ENCODE measurements around the gene CGB2. TPM values are rescaled to one million over a fixed set of nuclear protein-coding genes. Genes with fewer than 3 reads are reported as not detected.

Gene CGB2
- total RNA-seq, 4 donors from 2014 or later = not detected

DNA sequence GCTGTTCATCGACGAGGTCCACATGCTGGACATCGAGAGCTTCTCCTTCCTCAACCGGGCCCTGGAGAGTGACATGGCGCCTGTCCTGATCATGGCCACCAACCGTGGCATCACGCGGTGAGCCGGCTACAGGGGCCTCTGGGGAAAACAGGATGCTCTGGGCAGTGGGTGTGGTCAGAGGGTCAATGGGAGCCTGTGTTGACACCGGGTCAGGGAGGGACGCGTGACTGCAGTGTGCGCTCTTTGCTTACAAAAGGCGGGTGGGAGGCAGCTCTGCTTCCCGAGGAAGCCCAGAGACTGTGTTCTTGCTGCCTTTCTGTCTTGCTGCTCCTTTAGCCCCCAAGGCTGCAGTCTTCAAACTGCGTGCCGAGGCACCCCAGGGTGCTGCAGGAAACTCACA lies 20.5 kb upstream of the CGB2 start:
- intact Hi-C loops (cut with DNase I; ENCODE audit: low total_unique reads) = no loop called here
- TF ChIP-seq, protein P1, sequence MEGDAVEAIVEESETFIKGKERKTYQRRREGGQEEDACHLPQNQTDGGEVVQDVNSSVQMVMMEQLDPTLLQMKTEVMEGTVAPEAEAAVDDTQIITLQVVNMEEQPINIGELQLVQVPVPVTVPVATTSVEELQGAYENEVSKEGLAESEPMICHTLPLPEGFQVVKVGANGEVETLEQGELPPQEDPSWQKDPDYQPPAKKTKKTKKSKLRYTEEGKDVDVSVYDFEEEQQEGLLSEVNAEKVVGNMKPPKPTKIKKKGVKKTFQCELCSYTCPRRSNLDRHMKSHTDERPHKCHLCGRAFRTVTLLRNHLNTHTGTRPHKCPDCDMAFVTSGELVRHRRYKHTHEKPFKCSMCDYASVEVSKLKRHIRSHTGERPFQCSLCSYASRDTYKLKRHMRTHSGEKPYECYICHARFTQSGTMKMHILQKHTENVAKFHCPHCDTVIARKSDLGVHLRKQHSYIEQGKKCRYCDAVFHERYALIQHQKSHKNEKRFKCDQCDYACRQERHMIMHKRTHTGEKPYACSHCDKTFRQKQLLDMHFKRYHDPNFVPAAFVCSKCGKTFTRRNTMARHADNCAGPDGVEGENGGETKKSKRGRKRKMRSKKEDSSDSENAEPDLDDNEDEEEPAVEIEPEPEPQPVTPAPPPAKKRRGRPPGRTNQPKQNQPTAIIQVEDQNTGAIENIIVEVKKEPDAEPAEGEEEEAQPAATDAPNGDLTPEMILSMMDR (IDR thresholded peaks at IDR 0.05 in 4 of 5, conservative IDR thresholded peaks at IDR 0.05 in 1 of 5) = no peak
- TF ChIP-seq POLR2A (IDR thresholded peaks at IDR 0.05) = no peak

DNA sequence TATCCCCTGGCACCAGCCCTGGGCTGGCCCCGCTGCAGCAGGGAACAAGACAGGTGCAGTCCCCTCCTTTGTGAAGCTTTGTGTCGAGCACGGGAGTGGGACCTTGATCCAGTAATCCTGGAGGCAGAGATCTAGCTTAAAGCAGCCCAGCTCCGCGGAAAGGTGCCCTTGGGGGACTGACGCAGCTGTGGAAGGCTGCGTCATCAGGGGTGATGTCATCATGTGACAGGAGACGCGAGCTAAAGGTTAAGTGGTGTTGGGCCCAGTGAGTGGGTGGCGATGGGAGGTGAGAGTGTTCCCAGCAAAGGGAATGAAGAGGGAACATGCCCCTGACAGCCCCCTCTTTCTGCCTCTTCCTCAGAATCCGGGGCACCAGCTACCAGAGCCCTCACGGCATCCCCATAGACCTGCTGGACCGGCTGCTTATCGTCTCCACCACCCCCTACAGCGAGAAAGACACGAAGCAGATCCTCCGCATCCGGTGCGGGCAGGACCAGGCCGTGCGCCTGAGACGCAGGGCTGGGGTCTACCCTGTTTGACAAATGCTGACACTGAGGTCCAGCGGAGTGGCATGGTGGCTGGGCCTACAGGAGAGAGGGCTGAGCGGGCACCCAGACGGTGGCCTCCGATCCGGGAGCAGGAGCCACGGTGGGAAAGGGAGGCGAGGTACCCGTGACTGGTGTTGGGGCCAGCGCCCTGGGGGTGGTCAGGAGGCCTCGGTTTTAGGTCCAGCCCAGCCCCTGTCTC lies 17.4 kb upstream of the CGB2 start:
- H3K4me1 ChIP-seq = peaks cover 13 to 17% of the 10 kb centered on the region in 2 donors
- TF ChIP-seq, protein P1 (IDR thresholded peaks at IDR 0.05 in 4 of 5, conservative IDR thresholded peaks at IDR 0.05 in 1 of 5) = no peak
- TF ChIP-seq POLR2A (IDR thresholded peaks at IDR 0.05) = no peak
- H3K36me3 ChIP-seq = peaks cover 0 to 62% of the 10 kb centered on the region in 2 donors
- H3K27me3 ChIP-seq = peaks cover 0 to 10% (median 8%) of the 10 kb centered on the region in 3 donors
- intact Hi-C loops (cut with DNase I; ENCODE audit: low total_unique reads) = no loop called here
- H3K4me3 ChIP-seq = no peak overlapping the region
- ATAC-seq = no peak
- no peaks in the 10 kb centered on the region for H3K9me3 ChIP-seq
- in situ Hi-C loops (cut with MboI; ENCODE audit: low sequenced_read_pairs in 4 of 4) = no loop called here
- no peak overlapping the region for H3K27ac ChIP-seq
- no peak for DNase-seq

More for the DNA sequence above, 20.5 kb upstream of the CGB2 start:
- in situ Hi-C loops (cut with MboI; ENCODE audit: low sequenced_read_pairs in 4 of 4) = no loop called here
- no peaks in the 10 kb centered on the region for H3K9me3 ChIP-seq
- H3K27me3 ChIP-seq = no peaks in the 10 kb centered on the region
- H3K4me1 ChIP-seq = no peaks in the 10 kb centered on the region
- ATAC-seq (no peak), DNase-seq (no peak)
- no peak overlapping the region for H3K4me3 ChIP-seq
- H3K27ac ChIP-seq = no peak overlapping the region
- H3K36me3 ChIP-seq = peaks cover 0 to 85% of the 10 kb centered on the region in 2 donors

DNA sequence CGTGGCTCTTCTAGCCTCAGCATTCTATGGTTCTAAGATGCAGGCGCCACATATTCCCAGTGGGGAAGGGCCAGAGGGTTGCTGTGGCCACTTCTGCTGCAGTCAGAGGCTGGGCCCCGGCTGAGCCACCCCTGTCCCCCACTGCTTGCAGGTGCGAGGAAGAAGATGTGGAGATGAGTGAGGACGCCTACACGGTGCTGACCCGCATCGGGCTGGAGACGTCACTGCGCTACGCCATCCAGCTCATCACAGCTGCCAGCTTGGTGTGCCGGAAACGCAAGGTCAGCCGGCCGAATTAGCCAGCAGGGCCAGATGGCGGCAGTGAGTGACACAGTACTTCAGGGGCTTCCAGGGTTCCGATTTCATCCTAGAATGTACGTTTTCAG lies 16.8 kb upstream of the CGB2 start:
- Histone ChIP-seq H3K36me3 (peaks cover 0 to 57% of the 10 kb centered on the region in 2 donors), H3K27me3 (peaks cover 0 to 11% (median 8%) of the 10 kb centered on the region in 3 donors), H3K4me3 (no peak overlapping the region), H3K4me1 (peaks cover 14 to 19% of the 10 kb centered on the region in 2 donors), H3K27ac (no peak overlapping the region), H3K9me3 (no peaks in the 10 kb centered on the region)
- DNase-seq (no peak), ATAC-seq (no peak)
- in situ Hi-C loops (cut with MboI; ENCODE audit: low sequenced_read_pairs in 4 of 4) = no loop called here
- TF ChIP-seq, protein P1 (IDR thresholded peaks at IDR 0.05 in 4 of 5, conservative IDR thresholded peaks at IDR 0.05 in 1 of 5) = no peak
- no peak for TF ChIP-seq POLR2A (IDR thresholded peaks at IDR 0.05)
- intact Hi-C loops (cut with DNase I; ENCODE audit: low total_unique reads) = no loop called here

DNA sequence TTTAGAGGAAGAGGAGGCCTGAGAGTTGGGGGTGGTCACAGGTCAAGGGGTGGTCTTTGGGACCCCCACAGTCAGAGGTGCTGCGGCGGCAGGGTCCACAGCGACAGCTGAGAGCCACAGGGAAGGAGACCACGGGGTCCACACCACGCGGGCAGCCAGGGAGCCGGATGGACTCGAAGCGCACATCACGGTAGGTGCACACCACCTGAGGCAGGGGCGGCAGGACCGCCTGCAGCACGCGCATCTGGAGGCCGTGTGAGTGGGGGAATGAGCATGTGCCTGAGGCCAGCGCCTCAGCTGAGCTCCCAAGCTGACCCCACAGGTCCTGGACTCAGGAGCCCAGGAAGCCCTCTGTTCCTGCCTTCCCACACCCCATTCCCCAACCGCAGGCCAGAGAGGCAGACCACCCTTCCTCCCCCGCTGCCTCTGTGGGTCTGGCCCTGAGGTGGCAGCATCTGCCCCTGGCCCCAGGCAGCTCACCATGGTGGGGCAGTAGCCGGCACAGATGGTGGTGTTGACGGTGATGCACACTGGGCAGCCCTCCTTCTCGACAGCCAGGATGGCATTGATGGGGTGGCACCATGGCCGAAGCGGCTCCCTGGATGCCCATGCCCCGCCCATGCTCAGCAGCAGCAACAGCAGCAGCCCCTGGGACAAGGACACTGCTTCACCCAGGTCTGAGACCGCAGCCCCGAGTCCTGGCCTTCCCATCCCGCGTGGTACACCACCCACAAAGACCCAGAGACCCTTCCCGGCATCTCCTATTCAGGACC lies 15.4 kb upstream of the CGB2 start:
- intact Hi-C loops (cut with DNase I; ENCODE audit: low total_unique reads) (no loop called here), in situ Hi-C loops (cut with MboI; ENCODE audit: low sequenced_read_pairs in 4 of 4) (no loop called here)
- no peaks in the 10 kb centered on the region for H3K9me3 ChIP-seq
- peaks cover 0 to 43% of the 10 kb centered on the region in 2 donors for H3K36me3 ChIP-seq
- TF ChIP-seq, protein P1 (IDR thresholded peaks at IDR 0.05 in 4 of 5, conservative IDR thresholded peaks at IDR 0.05 in 1 of 5) = no peak
- no peak for DNase-seq
- no peak overlapping the region for H3K4me3 ChIP-seq
- ATAC-seq = no peak
- H3K27me3 ChIP-seq = peaks cover 0 to 11% (median 8%) of the 10 kb centered on the region in 3 donors
- no peak overlapping the region for H3K27ac ChIP-seq
- peaks cover 14 to 19% of the 10 kb centered on the region in 2 donors for H3K4me1 ChIP-seq
